Skeletal muscle satellite cell (primary cell): ENCODE results near the gene SRSF10.
"Not testable (repeated sequence)": the region's sequence is repeated elsewhere in the genome, so short reads cannot be mapped to it uniquely, and the experiment has no call there.

Source experiments
- H3K27me3 ChIP-seq: 2 replicates; pipeline ENCODE4 v1.7.0; 2013; ENCODE audit warnings: low read length; ENCODE audit not compliant: control insufficient read depth, insufficient read depth
- H3K36me3 ChIP-seq: 2 replicates; pipeline ENCODE4 v1.7.0; 2013; ENCODE audit warnings: mild to moderate bottlenecking, control low read depth, low read length; ENCODE audit not compliant: insufficient read depth
- H3K4me1 ChIP-seq: 2 replicates; pipeline ENCODE4 v1.7.0; 2013; ENCODE audit warnings: low read length; ENCODE audit not compliant: control insufficient read depth, insufficient read depth
- H3K4me2 ChIP-seq: 2 replicates; pipeline ENCODE4 v1.7.0; 2013; ENCODE audit warnings: mild to moderate bottlenecking, low read length
- H3K4me3 ChIP-seq: 2 replicates; pipeline ENCODE4 v1.7.0; 2013; ENCODE audit warnings: low read length
- H3K9ac ChIP-seq: 2 replicates; pipeline ENCODE4 v1.7.0; 2013; ENCODE audit warnings: mild to moderate bottlenecking, low read depth, low read length, moderate library complexity
- H3K9me3 ChIP-seq: replicated peaks from 2 replicates; pipeline ENCODE4 v1.7.0; 2013; ENCODE audit warnings: mild to moderate bottlenecking, control low read depth, low read length

SRSF10 gene

GRCh38 chr1:24010650-24011049, 30.5 kb upstream of the SRSF10 start:
- Histone ChIP-seq H3K27me3 (no peaks in the 10 kb centered on the region), H3K4me3 (no peak overlapping the region), H3K4me1 (peaks cover 22% of the 10 kb centered on the region), H3K9ac (no peak overlapping the region), H3K36me3 (no peaks in the 10 kb centered on the region), H3K4me2 (no peak overlapping the region), H3K9me3 (no peaks in the 10 kb centered on the region)

GRCh38 chr1:24009406-24009805, 29.3 kb upstream of the SRSF10 start:
- H3K27me3 ChIP-seq: peaks cover 2% of the 10 kb centered on the region
- peaks cover 22% of the 10 kb centered on the region for H3K4me1 ChIP-seq
- H3K4me2 ChIP-seq: peak overlapping the region; percentile 6
- H3K36me3 ChIP-seq: no peaks in the 10 kb centered on the region
- no peak overlapping the region for H3K4me3 ChIP-seq
- no peaks in the 10 kb centered on the region for H3K9me3 ChIP-seq
- no peak overlapping the region for H3K9ac ChIP-seq

GRCh38 chr1:24008574-24009184, 28.6 kb upstream of the SRSF10 start:
- Histone ChIP-seq H3K4me2 (peak overlapping the region; percentile 6), H3K4me1 (peaks cover 23% of the 10 kb centered on the region)
- not testable (repeated sequence) for H3K4me3 ChIP-seq, H3K9ac ChIP-seq, H3K36me3 ChIP-seq, H3K27me3 ChIP-seq, H3K9me3 ChIP-seq

GRCh38 chr1:24007079-24007478, 27.0 kb upstream of the SRSF10 start:
- Histone ChIP-seq H3K36me3 (no peaks in the 10 kb centered on the region), H3K27me3 (peaks cover 2% of the 10 kb centered on the region), H3K9me3 (no peaks in the 10 kb centered on the region), H3K4me2 (no peak overlapping the region), H3K4me3 (no peak overlapping the region), H3K4me1 (peaks cover 30% of the 10 kb centered on the region), H3K9ac (no peak overlapping the region)

- Histone ChIP-seq H3K36me3 (no peaks in the 10 kb centered on the region), H3K4me3 (no peak overlapping the region), H3K27me3 (peaks cover 2% of the 10 kb centered on the region), H3K9me3 (no peaks in the 10 kb centered on the region), H3K4me1 (peaks cover 26% of the 10 kb centered on the region), H3K9ac (no peak overlapping the region), H3K4me2 (no peak overlapping the region)
These were observed 25.0 kb upstream of the SRSF10 start for GRCh38 chr1:24005163-24005562.

GRCh38 chr1:24004132-24004531, 24.0 kb upstream of the SRSF10 start:
- H3K9me3 ChIP-seq: no peaks in the 10 kb centered on the region

GRCh38 chr1:24003331-24003972, 23.3 kb upstream of the SRSF10 start:
- Histone ChIP-seq H3K9me3 (no peaks in the 10 kb centered on the region), H3K4me1 (peaks cover 14% of the 10 kb centered on the region), H3K27me3 (peaks cover 2% of the 10 kb centered on the region), H3K4me3 (no peak overlapping the region), H3K9ac (no peak overlapping the region), H3K4me2 (peak overlapping the region; percentile 6), H3K36me3 (no peaks in the 10 kb centered on the region)

More at GRCh38 chr1:24004132-24004531, 24.0 kb upstream of the SRSF10 start:
- H3K4me1 ChIP-seq: peaks cover 19% of the 10 kb centered on the region
- no peak overlapping the region for H3K9ac ChIP-seq
- H3K4me3 ChIP-seq: no peak overlapping the region
- H3K27me3 ChIP-seq: peaks cover 2% of the 10 kb centered on the region
- H3K36me3 ChIP-seq: no peaks in the 10 kb centered on the region
- H3K4me2 ChIP-seq: no peak overlapping the region

- H3K27me3 ChIP-seq: peaks cover 2% of the 10 kb centered on the region
- H3K9me3 ChIP-seq: no peaks in the 10 kb centered on the region
- no peak overlapping the region for H3K9ac ChIP-seq
- H3K4me1 ChIP-seq: peaks cover 9% of the 10 kb centered on the region
- H3K4me3 ChIP-seq: no peak overlapping the region
- H3K4me2 ChIP-seq: no peak overlapping the region
- H3K36me3 ChIP-seq: no peaks in the 10 kb centered on the region
These were observed 22.6 kb upstream of the SRSF10 start for GRCh38 chr1:24002695-24003094.

GRCh38 chr1:23999156-23999671, 19.1 kb upstream of the SRSF10 start:
- Histone ChIP-seq H3K9ac (no peak overlapping the region), H3K4me3 (no peak overlapping the region), H3K4me2 (no peak overlapping the region), H3K36me3 (no peaks in the 10 kb centered on the region), H3K4me1 (peaks cover 9% of the 10 kb centered on the region), H3K9me3 (no peaks in the 10 kb centered on the region), H3K27me3 (no peaks in the 10 kb centered on the region)

- Histone ChIP-seq H3K9me3 (no peaks in the 10 kb centered on the region), H3K4me3 (no peak overlapping the region), H3K4me1 (no peaks in the 10 kb centered on the region), H3K4me2 (no peak overlapping the region), H3K9ac (no peak overlapping the region), H3K27me3 (no peaks in the 10 kb centered on the region), H3K36me3 (no peaks in the 10 kb centered on the region)
These were observed 17.7 kb upstream of the SRSF10 start for GRCh38 chr1:23997812-23998211.

GRCh38 chr1:23996700-23997229, 16.6 kb upstream of the SRSF10 start:
- Histone ChIP-seq H3K4me3 (no peak overlapping the region), H3K9ac (no peak overlapping the region), H3K27me3 (no peaks in the 10 kb centered on the region), H3K9me3 (no peaks in the 10 kb centered on the region), H3K4me2 (no peak overlapping the region), H3K4me1 (no peaks in the 10 kb centered on the region), H3K36me3 (no peaks in the 10 kb centered on the region)

GRCh38 chr1:23995431-23995837, 15.3 kb upstream of the SRSF10 start:
- Histone ChIP-seq H3K4me3 (no peak overlapping the region), H3K9me3 (no peaks in the 10 kb centered on the region), H3K4me1 (no peaks in the 10 kb centered on the region), H3K9ac (no peak overlapping the region), H3K4me2 (no peak overlapping the region), H3K36me3 (no peaks in the 10 kb centered on the region), H3K27me3 (no peaks in the 10 kb centered on the region)
